HepG2 (cell line): Measurements from ENCODE around the gene DGKB. TPM values are rescaled to one million over a fixed set of nuclear protein-coding genes. Genes with fewer than 3 reads are reported as not detected.

Experiments
- ATAC-seq: fragments of 200-7000 bp; cut with Tn5 transposase; 3 replicates; pipeline ENCODE4 v1.9.1; 2020; ENCODE audit warnings: mild to moderate bottlenecking, moderate library complexity
- BruUV-seq: library from RNA; stranded (reverse); fragments of 400-500 nt; replicated peaks from 2 replicates; lab custom pipeline; 2021; lab: Mats Ljungman, UMichigan
- CTCF ChIA-PET: fragments of 300-600 bp; formaldehyde crosslinking; extraction: SDS; loops from one replicate; lab custom pipeline; 2021; ENCODE audit warnings: low total read pairs, inconsistent platforms, low intra/inter-chr PET ratio; lab: Yijun Ruan, JAX
- POLR2A ChIA-PET: fragments of 350-600 bp; sonication (Branson Sonifier 250); formaldehyde crosslinking; loops from one replicate; lab custom pipeline; 2020; ENCODE audit warnings: antibody characterized with exemption, inconsistent platforms; lab: Yijun Ruan, JAX
- DNase-seq: peaks from one replicate; pipeline ENCODE4 v3.0.0-alpha.2; 2015; ENCODE audit warnings: low spot score
- FAIRE-seq: peaks from 3 replicates; lab custom pipeline; 2011; peaks lifted over from hg19 to GRCh38; lab: Jason Lieb, UNC
- H2AFZ ChIP-seq: one replicate; pipeline ENCODE4 v1.6.1; 2011; ENCODE audit warnings: low read length, inconsistent platforms
- H3K27ac ChIP-seq: fragments of 300-600 bp; 3 replicates; pipeline ENCODE4 v1.8.0; 2011; ENCODE audit warnings: mixed run types, mild to moderate bottlenecking, mixed read lengths, low read length, inconsistent platforms; ENCODE audit not compliant: insufficient read depth; ENCODE audit errors: extremely low read length
- H3K27me3 ChIP-seq, 2 experiments: fragments of 200-600 bp in 1 of 2; 2 replicates in 1 of 2; 3 replicates in 1 of 2; pipeline versions ENCODE4 v1.6.0 to v1.8.0; 2011; ENCODE audit warnings: low read length in 2 of 2, mild to moderate bottlenecking in 2 of 2, moderate library complexity in 2 of 2, inconsistent platforms in 1 of 2; ENCODE audit not compliant: insufficient read depth in 2 of 2, control insufficient read depth in 1 of 2
- H3K36me3 ChIP-seq, 2 experiments: fragments of 200-600 bp in 1 of 2; replicated peaks in 1 of 2; 2 replicates in 1 of 2; 3 replicates in 1 of 2; pipeline versions ENCODE4 v1.5.1 to v1.8.0; 2011; ENCODE audit warnings: low read length in 2 of 2, inconsistent platforms in 1 of 2; ENCODE audit not compliant: insufficient read depth in 2 of 2, control insufficient read depth in 1 of 2
- H3K4me1 ChIP-seq: 2 replicates; pipeline ENCODE4 v1.5.1; 2012; ENCODE audit warnings: low read length, inconsistent platforms; ENCODE audit not compliant: insufficient read depth
- H3K4me2 ChIP-seq: 2 replicates; pipeline ENCODE4 v1.6.0; 2011; ENCODE audit warnings: low read depth, low read length, inconsistent platforms
- H3K4me3 ChIP-seq, 3 experiments: fragments of 200-600 bp in 1 of 3; sonication (generic), shearing (Covaris generic) in 1 of 3; replicated peaks in 1 of 3; 2 replicates each; pipeline ENCODE4 v1.5.1; 2011 to 2016; ENCODE audit warnings: low read length in 3 of 3, inconsistent platforms in 2 of 3, low read depth in 2 of 3, mild to moderate bottlenecking in 2 of 3, control low read depth in 1 of 3, mixed read lengths in 1 of 3; ENCODE audit not compliant: insufficient read depth in 1 of 3
- H3K79me2 ChIP-seq: one replicate; pipeline ENCODE4 v1.6.1; 2011; ENCODE audit warnings: low read length, inconsistent platforms; ENCODE audit not compliant: insufficient read depth
- H3K9ac ChIP-seq: 2 replicates; pipeline ENCODE4 v1.6.0; 2011; ENCODE audit warnings: mild to moderate bottlenecking, low read depth, low read length, inconsistent platforms; ENCODE audit not compliant: insufficient read depth
- H3K9me3 ChIP-seq: 2 replicates; pipeline ENCODE4 v1.5.1; 2012; ENCODE audit warnings: mild to moderate bottlenecking, low read length
- H4K20me1 ChIP-seq: 2 replicates; pipeline ENCODE4 v1.6.0; 2011; ENCODE audit warnings: inconsistent platforms, mild to moderate bottlenecking, low read length, moderate library complexity; ENCODE audit not compliant: insufficient read depth
- KAT7 ChIP-seq: IDR thresholded peaks from 2 replicates; pipeline ENCODE4 v1.6.1; 2018; ENCODE audit warnings: borderline replicate concordance, missing compliant biosample characterization
- KLF9 ChIP-seq: IDR thresholded peaks from 2 replicates; pipeline ENCODE4 v1.6.1; 2016; ENCODE audit warnings: low read depth
- MED8 ChIP-seq: sonication (generic); formaldehyde crosslinking; IDR thresholded peaks from 2 replicates; pipeline ENCODE4 v1.8.1; 2023; ENCODE audit warnings: mild to moderate bottlenecking, missing genetic modification reagents; ENCODE audit not compliant: insufficient replicate concordance
- MYNN ChIP-seq: sonication (generic); formaldehyde crosslinking; IDR thresholded peaks from 2 replicates; pipeline ENCODE4 v1.4.0; 2020; ENCODE audit warnings: mild to moderate bottlenecking, low read depth, missing genetic modification reagents
- NFE2L2 ChIP-seq: fragments of 150-350 bp; IDR thresholded peaks from 2 replicates; pipeline ENCODE4 v1.6.1; 2014; ENCODE audit warnings: low read length
- PHB2 ChIP-seq: fragments of 450-650 bp; IDR thresholded peaks from 2 replicates; pipeline ENCODE4 v1.6.1; 2018; ENCODE audit not compliant: partially characterized antibody
- RBM22 ChIP-seq: fragments of 200-400 bp; formaldehyde crosslinking; optimal IDR thresholded peaks from 2 replicates; pipeline ENCODE3; 2017; ENCODE audit warnings: mild to moderate bottlenecking, low read length, moderate library complexity
- RBM39 ChIP-seq: fragments of 200-400 bp; formaldehyde crosslinking; IDR thresholded peaks from one replicate; pipeline ENCODE4 v1.6.1; 2018; ENCODE audit warnings: antibody characterized with exemption, mild to moderate bottlenecking, low read depth, low read length; ENCODE audit not compliant: poor library complexity, severe bottlenecking
- U2AF1 ChIP-seq: fragments of 200-400 bp; formaldehyde crosslinking; optimal IDR thresholded peaks from 2 replicates; pipeline ENCODE3; 2017; ENCODE audit warnings: mild to moderate bottlenecking, low read depth, low read length
- YY1 ChIP-seq: IDR thresholded peaks from 2 replicates; pipeline ENCODE4 v1.6.1; 2011; ENCODE audit warnings: low read length, low read depth, moderate library complexity, mild to moderate bottlenecking; ENCODE audit not compliant: insufficient read depth, insufficient replicate concordance
- ZEB1 ChIP-seq: IDR thresholded peaks from 2 replicates; pipeline ENCODE4 v1.6.1; 2012; ENCODE audit warnings: mild to moderate bottlenecking, low read depth, inconsistent platforms; ENCODE audit not compliant: insufficient replicate concordance
- ZNF17 ChIP-seq: sonication (generic); formaldehyde crosslinking; IDR thresholded peaks from 2 replicates; pipeline ENCODE4 v1.5.0; 2020; ENCODE audit warnings: mild to moderate bottlenecking, missing genetic modification reagents
- ZNF225 ChIP-seq: sonication (generic); formaldehyde crosslinking; IDR thresholded peaks from 2 replicates; pipeline ENCODE4 v1.4.0; 2020; ENCODE audit warnings: mild to moderate bottlenecking, missing genetic modification reagents
- ZNF501 ChIP-seq: sonication (generic); formaldehyde crosslinking; IDR thresholded peaks from 2 replicates; pipeline ENCODE4 v1.5.1; 2020; ENCODE audit warnings: mild to moderate bottlenecking, moderate library complexity, missing genetic modification reagents
- ZNF556 ChIP-seq: sonication (generic); formaldehyde crosslinking; IDR thresholded peaks from 2 replicates; pipeline ENCODE4 v1.4.0; 2020; ENCODE audit warnings: mild to moderate bottlenecking, missing genetic modification reagents, borderline replicate concordance
- ZNF564 ChIP-seq: sonication (generic); formaldehyde crosslinking; IDR thresholded peaks from 2 replicates; pipeline ENCODE4 v1.8.1; 2023; ENCODE audit warnings: mild to moderate bottlenecking, missing genetic modification reagents
- ZNF605 ChIP-seq: sonication (generic); formaldehyde crosslinking; IDR thresholded peaks from 2 replicates; pipeline ENCODE4 v1.8.0; 2022; ENCODE audit warnings: mild to moderate bottlenecking, missing genetic modification reagents
- ZNF746 ChIP-seq: sonication (generic); formaldehyde crosslinking; IDR thresholded peaks from 2 replicates; pipeline ENCODE4 v1.8.0; 2022; ENCODE audit warnings: mild to moderate bottlenecking, missing genetic modification reagents
- WGBS: methylation state at CpG from one replicate; pipeline ENCODE4 v1.1.6; 2017; ENCODE audit warnings: low lambda C conversion rate; 5-methylcytosine and 5-hydroxymethylcytosine counted together
- in situ Hi-C: cut with HindIII; loops from 2 replicates; pipeline ENCODE4 v1.10.0; 2017; ENCODE audit warnings: low pct_unique_long_range_greater_than_20kb; ENCODE audit not compliant: extremely low pct_ligation_motif_present
- intact Hi-C: fragments of 100-400 bp; cut with micrococcal nuclease; formaldehyde crosslinking; loops from one replicate; pipeline ENCODE4 v1.10.0; 2022; ENCODE audit not compliant: unreplicated experiment
- polyA plus RNA-seq, 8 experiments: library from polyadenylated mRNA; depleted of rRNA in 3 of 8; stranded (reverse) in 7 of 8; unstranded in 1 of 8; fragments of >200 nt; fragmentation: Illumina TruSeq in 4 of 8; extraction: Trizol in 4 of 8; gene quantifications; 2 replicates each; pipeline versions ENCODE4 v1.2.1 to v1.2.3, GENCODE V29; 2011 to 2016; ENCODE audit warnings: low read depth in 4 of 8, missing spikeins in 1 of 8, mixed read lengths in 1 of 8; ENCODE audit not compliant: insufficient read depth in 1 of 8
- total RNA-seq, 5 experiments: library from RNA; depleted of rRNA; stranded (reverse); fragments of >200 nt; fragmentation: Illumina TruSeq; extraction: Trizol; gene quantifications; 2 replicates each; pipeline ENCODE4 v1.2.3, GENCODE V29; 2016; ENCODE audit warnings: low read depth in 1 of 5
- TF ChIP-seq, protein P1 (sequence below): sonication (generic); formaldehyde crosslinking; conservative IDR thresholded peaks from 2 replicates; pipeline ENCODE4 v1.4.0; 2020; ENCODE audit warnings: missing genetic modification reagents
- TF ChIP-seq, protein P2 (sequence below): sonication (generic); formaldehyde crosslinking; IDR thresholded peaks from 2 replicates; pipeline ENCODE4 v1.4.0; 2020; ENCODE audit warnings: mild to moderate bottlenecking, missing genetic modification reagents
- TF ChIP-seq, protein P3 (sequence below): sonication (generic); formaldehyde crosslinking; IDR thresholded peaks from 2 replicates; pipeline ENCODE4 v1.8.1; 2023; ENCODE audit warnings: mild to moderate bottlenecking, missing genetic modification reagents

DGKB gene
- total and polyA plus RNA-seq, 2 of the 13 experiments (the other 11 are each of a cell fraction or from before 2014, with no cell fraction given) = not detected

DNA sequence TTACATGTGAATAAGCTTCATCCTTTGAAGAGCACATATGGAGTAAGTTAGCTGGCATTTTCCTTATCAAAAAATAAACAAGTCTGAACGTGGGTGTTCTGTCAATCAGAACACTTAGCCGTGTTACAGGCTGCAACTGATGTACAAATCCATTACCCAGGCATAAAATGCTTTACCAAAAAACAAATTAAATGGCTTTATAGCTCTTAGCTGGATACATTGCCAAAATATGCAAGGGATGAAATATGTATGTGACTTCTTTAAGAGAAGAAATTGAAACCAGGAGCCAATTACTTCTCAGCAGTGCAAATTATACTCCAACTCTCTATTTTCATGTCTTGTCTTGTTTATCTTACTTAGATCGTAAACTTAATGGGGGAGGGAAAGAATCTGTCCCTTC lies 214.8 kb downstream of the DGKB start (continued):
- no peak for TF ChIP-seq RBM22
- TF ChIP-seq, protein P1, sequence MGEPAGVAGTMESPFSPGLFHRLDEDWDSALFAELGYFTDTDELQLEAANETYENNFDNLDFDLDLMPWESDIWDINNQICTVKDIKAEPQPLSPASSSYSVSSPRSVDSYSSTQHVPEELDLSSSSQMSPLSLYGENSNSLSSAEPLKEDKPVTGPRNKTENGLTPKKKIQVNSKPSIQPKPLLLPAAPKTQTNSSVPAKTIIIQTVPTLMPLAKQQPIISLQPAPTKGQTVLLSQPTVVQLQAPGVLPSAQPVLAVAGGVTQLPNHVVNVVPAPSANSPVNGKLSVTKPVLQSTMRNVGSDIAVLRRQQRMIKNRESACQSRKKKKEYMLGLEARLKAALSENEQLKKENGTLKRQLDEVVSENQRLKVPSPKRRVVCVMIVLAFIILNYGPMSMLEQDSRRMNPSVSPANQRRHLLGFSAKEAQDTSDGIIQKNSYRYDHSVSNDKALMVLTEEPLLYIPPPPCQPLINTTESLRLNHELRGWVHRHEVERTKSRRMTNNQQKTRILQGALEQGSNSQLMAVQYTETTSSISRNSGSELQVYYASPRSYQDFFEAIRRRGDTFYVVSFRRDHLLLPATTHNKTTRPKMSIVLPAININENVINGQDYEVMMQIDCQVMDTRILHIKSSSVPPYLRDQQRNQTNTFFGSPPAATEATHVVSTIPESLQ (CRISPR knock-in tag) = no peak
- TF ChIP-seq NFE2L2 = no peak
- no peak for TF ChIP-seq YY1
- no peak for TF ChIP-seq MYNN (CRISPR knock-in tag)
- no peak for TF ChIP-seq MED8
- no peak for TF ChIP-seq ZNF605
- no peak for TF ChIP-seq ZNF564 (CRISPR knock-in tag)

DNA sequence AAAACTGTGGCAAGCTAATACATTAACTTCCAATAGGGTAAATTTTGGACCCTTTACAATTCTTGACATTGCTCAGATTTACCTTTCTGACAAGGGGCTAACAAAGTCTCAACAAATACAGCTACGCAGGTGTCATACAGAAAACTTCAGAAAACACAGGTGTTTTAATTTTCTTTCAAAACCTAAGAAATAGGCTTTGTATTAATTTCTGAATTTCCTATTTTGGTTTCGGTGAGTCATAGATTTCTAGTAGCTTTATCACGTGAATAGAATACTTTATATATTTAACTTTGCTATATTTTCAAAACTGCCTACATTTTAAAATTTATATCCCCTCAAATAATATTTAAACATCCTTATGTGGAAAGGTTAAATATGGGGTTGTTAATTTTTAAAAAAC lies 215.3 kb downstream of the DGKB start:
- ATAC-seq (no peak), FAIRE-seq (no peak), DNase-seq (no peak)
- ChIA-PET POLR2A (no interaction called here), CTCF (no interaction called here)
- Histone ChIP-seq H3K9me3 (peaks cover 10% of the 10 kb centered on the region; the same call in 1 of the 2 replicates), H3K27ac (no peak overlapping the region), H2AFZ (no peak overlapping the region), H3K79me2 (no peaks in the 10 kb centered on the region), H3K27me3 (no peaks in the 10 kb centered on the region), H3K36me3 (no peaks in the 10 kb centered on the region), H3K4me1 (no peaks in the 10 kb centered on the region), H3K9ac (no peak overlapping the region), H3K4me2 (no peak overlapping the region), H4K20me1 (no peaks in the 10 kb centered on the region), H3K4me3 (no peak overlapping the region)
- no peak for TF ChIP-seq ZNF746 (CRISPR knock-in tag)
- no peak for TF ChIP-seq KAT7 (CRISPR knock-in tag)
- TF ChIP-seq PHB2 = no peak
- no peak for TF ChIP-seq ZEB1
- no peak for TF ChIP-seq U2AF1
- no peak for TF ChIP-seq KLF9 (CRISPR knock-in tag)
- no peak for TF ChIP-seq ZNF501 (CRISPR knock-in tag)
- no peak for TF ChIP-seq ZNF17
- TF ChIP-seq, protein P2, sequence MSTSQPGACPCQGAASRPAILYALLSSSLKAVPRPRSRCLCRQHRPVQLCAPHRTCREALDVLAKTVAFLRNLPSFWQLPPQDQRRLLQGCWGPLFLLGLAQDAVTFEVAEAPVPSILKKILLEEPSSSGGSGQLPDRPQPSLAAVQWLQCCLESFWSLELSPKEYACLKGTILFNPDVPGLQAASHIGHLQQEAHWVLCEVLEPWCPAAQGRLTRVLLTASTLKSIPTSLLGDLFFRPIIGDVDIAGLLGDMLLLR (CRISPR knock-in tag) = no peak
- no peak for TF ChIP-seq ZNF225 (CRISPR knock-in tag)
- no peak for TF ChIP-seq RBM39
- no peak for TF ChIP-seq ZNF556 (CRISPR knock-in tag)
- TF ChIP-seq, protein P3, sequence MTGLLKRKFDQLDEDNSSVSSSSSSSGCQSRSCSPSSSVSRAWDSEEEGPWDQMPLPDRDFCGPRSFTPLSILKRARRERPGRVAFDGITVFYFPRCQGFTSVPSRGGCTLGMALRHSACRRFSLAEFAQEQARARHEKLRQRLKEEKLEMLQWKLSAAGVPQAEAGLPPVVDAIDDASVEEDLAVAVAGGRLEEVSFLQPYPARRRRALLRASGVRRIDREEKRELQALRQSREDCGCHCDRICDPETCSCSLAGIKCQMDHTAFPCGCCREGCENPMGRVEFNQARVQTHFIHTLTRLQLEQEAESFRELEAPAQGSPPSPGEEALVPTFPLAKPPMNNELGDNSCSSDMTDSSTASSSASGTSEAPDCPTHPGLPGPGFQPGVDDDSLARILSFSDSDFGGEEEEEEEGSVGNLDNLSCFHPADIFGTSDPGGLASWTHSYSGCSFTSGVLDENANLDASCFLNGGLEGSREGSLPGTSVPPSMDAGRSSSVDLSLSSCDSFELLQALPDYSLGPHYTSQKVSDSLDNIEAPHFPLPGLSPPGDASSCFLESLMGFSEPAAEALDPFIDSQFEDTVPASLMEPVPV (CRISPR knock-in tag) = no peak
- WGBS = 54% methylated on average over 3 of the region's 3 CpGs
- no TSS peak for BruUV-seq
- intact Hi-C loops (no loop called here), in situ Hi-C loops (no loop called here)
